ENCODE results near the gene SGMS2. TPM values are rescaled to one million over a fixed set of nuclear protein-coding genes. Genes with fewer than 3 reads are reported as not detected.
A peak's percentile ranks its signal among the peaks of the same experiment; 100 is the strongest.

SGMS2 gene
- total and polyA plus RNA-seq, 4 donors, result 7.3 to 41.7 (median 14.1) TPM

GRCh38 chr4:107870236-107870635 lies 45.5 kb downstream of the SGMS2 start (continued):
- TF ChIP-seq HNF4A (conservative IDR thresholded peaks at IDR 0.05), result no peak
- no peak for TF ChIP-seq HNF4G (IDR thresholded peaks at IDR 0.05)
- TF ChIP-seq JUND (IDR thresholded peaks at IDR 0.05), result no peak
- TF ChIP-seq, protein P1, sequence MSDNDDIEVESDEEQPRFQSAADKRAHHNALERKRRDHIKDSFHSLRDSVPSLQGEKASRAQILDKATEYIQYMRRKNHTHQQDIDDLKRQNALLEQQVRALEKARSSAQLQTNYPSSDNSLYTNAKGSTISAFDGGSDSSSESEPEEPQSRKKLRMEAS (IDR thresholded peaks at IDR 0.05), result no peak
- TF ChIP-seq REST (IDR thresholded peaks at IDR 0.05), result no peak
- TF ChIP-seq YY1 (IDR thresholded peaks at IDR 0.05), result no peak

GRCh38 chr4:107870916-107871786 lies 46.4 kb downstream of the SGMS2 start:
- no peak for DNase-seq (ENCODE audit: low spot score)
- no peaks in the 10 kb centered on the region for H3K27me3 ChIP-seq (ENCODE audit: control insufficient read depth in 4 of 4, insufficient read depth in 4 of 4, low read length in 3 of 4)
- H3K4me1 ChIP-seq (ENCODE audit: control insufficient read depth in 4 of 4, insufficient read depth in 4 of 4, low read length in 3 of 4), result peaks cover 0 to 17% (median 6%) of the 10 kb centered on the region in 4 donors
- 17% methylated on average over 8 of the region's 8 CpGs for WGBS
- peak overlapping the region in 1 of 2 donors; percentile 49 for H3K27ac ChIP-seq (ENCODE audit: low read depth in 1 of 2, low read length in 2 of 2)
- no peaks in the 10 kb centered on the region for H3K36me3 ChIP-seq (ENCODE audit: control insufficient read depth in 4 of 4, insufficient read depth in 3 of 4, low read depth in 1 of 4, low read length in 3 of 4)
- TF ChIP-seq EGR1 (IDR thresholded peaks at IDR 0.05; ENCODE audit: low read depth in 2 of 2) (no peak), TAF1 (conservative IDR thresholded peaks at IDR 0.05) (no peak), HNF4A (conservative IDR thresholded peaks at IDR 0.05) (peak; percentile 69 to 71), ATF3 (IDR thresholded peaks at IDR 0.05) (no peak), SP1 (IDR thresholded peaks at IDR 0.05) (peak; percentile 24), FOXA2 (IDR thresholded peaks at IDR 0.05) (no peak), RXRA (IDR thresholded peaks at IDR 0.05) (peak in 1 of 2 donors; percentile 34), RAD21 (IDR thresholded peaks at IDR 0.05) (peak in 1 of 2 donors; percentile 37), YY1 (IDR thresholded peaks at IDR 0.05) (peak; percentile 55), NR2F2 (IDR thresholded peaks at IDR 0.05) (no peak)
- H3K9ac ChIP-seq (ENCODE audit: low read depth in 1 of 2, low read length in 2 of 2), result peak overlapping the region; percentile 45 to 80
- peak overlapping the region; percentile 8 to 56 (median 22) for H3K4me3 ChIP-seq (ENCODE audit: low read depth in 1 of 3, low read length in 3 of 3)
- no peaks in the 10 kb centered on the region for H3K9me3 ChIP-seq (ENCODE audit: control insufficient read depth in 4 of 4, low read length in 3 of 4)

GRCh38 chr4:107874024-107874423 lies 49.3 kb downstream of the SGMS2 start:
- Histone ChIP-seq H3K27ac (ENCODE audit: low read depth in 1 of 2, low read length in 2 of 2) (no peak overlapping the region), H3K9ac (ENCODE audit: low read depth in 1 of 2, low read length in 2 of 2) (no peak overlapping the region), H3K27me3 (ENCODE audit: control insufficient read depth in 4 of 4, insufficient read depth in 4 of 4, low read length in 3 of 4) (no peaks in the 10 kb centered on the region), H3K4me1 (ENCODE audit: control insufficient read depth in 4 of 4, insufficient read depth in 4 of 4, low read length in 3 of 4) (peaks cover 0 to 17% (median 6%) of the 10 kb centered on the region in 4 donors), H3K4me3 (ENCODE audit: low read depth in 1 of 3, low read length in 3 of 3) (no peak overlapping the region), H3K36me3 (ENCODE audit: control insufficient read depth in 4 of 4, insufficient read depth in 3 of 4, low read depth in 1 of 4, low read length in 3 of 4) (no peaks in the 10 kb centered on the region), H3K9me3 (ENCODE audit: control insufficient read depth in 4 of 4, low read length in 3 of 4) (no peaks in the 10 kb centered on the region)
- 94% methylated on average over 3 of the region's 3 CpGs for WGBS
- no peak for TF ChIP-seq HNF4A (conservative IDR thresholded peaks at IDR 0.05)
- TF ChIP-seq ATF3 (IDR thresholded peaks at IDR 0.05), result no peak
- no peak for TF ChIP-seq EGR1 (IDR thresholded peaks at IDR 0.05; ENCODE audit: low read depth in 2 of 2)
- no peak for TF ChIP-seq FOXA1 (IDR thresholded peaks at IDR 0.05)
- no peak for TF ChIP-seq RXRA (IDR thresholded peaks at IDR 0.05)
- TF ChIP-seq HNF4G (IDR thresholded peaks at IDR 0.05), result no peak
- TF ChIP-seq SP1 (IDR thresholded peaks at IDR 0.05), result no peak
- no peak for TF ChIP-seq CTCF (IDR thresholded peaks at IDR 0.05; ENCODE audit: low read depth, low read length, missing input control)
- TF ChIP-seq TAF1 (conservative IDR thresholded peaks at IDR 0.05), result no peak
- TF ChIP-seq ZBTB33 (IDR thresholded peaks at IDR 0.05), result no peak
- TF ChIP-seq YY1 (IDR thresholded peaks at IDR 0.05), result no peak
- no peak for TF ChIP-seq RAD21 (IDR thresholded peaks at IDR 0.05)
- TF ChIP-seq FOXA2 (IDR thresholded peaks at IDR 0.05), result no peak
- no peak for TF ChIP-seq GABPA (IDR thresholded peaks at IDR 0.05 in 1 of 2, conservative IDR thresholded peaks at IDR 0.05 in 1 of 2)
- TF ChIP-seq NR2F2 (IDR thresholded peaks at IDR 0.05), result no peak
- TF ChIP-seq, protein P1 (IDR thresholded peaks at IDR 0.05), result no peak
- no peak for DNase-seq (ENCODE audit: low spot score)
